ENCODE results near the gene NRXN3.

DNA sequence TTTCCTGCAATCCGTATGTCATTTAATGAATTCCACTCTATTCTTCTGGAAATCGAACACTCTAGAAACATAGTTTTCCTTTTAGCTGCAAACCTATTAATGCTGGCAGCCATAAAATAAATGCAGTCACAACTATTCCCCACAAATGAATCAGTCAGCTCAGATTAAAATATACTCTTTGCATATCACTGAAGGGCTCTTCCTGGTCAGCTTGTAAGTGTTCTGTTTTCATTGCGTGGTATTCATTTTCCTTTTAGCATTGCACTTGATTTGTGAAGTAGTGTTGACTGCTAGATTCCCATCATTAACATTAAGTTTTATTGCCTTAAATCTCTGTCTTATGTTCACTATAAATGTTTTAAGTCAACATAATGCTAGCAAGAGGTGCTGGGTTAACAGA, 1355.2 kb downstream of the NRXN3 start:
- TF ChIP-seq, protein P1, sequence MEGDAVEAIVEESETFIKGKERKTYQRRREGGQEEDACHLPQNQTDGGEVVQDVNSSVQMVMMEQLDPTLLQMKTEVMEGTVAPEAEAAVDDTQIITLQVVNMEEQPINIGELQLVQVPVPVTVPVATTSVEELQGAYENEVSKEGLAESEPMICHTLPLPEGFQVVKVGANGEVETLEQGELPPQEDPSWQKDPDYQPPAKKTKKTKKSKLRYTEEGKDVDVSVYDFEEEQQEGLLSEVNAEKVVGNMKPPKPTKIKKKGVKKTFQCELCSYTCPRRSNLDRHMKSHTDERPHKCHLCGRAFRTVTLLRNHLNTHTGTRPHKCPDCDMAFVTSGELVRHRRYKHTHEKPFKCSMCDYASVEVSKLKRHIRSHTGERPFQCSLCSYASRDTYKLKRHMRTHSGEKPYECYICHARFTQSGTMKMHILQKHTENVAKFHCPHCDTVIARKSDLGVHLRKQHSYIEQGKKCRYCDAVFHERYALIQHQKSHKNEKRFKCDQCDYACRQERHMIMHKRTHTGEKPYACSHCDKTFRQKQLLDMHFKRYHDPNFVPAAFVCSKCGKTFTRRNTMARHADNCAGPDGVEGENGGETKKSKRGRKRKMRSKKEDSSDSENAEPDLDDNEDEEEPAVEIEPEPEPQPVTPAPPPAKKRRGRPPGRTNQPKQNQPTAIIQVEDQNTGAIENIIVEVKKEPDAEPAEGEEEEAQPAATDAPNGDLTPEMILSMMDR (conservative IDR thresholded peaks at IDR 0.05; ENCODE audit: low read length): no peak
- TF ChIP-seq EZH2phosphoT487 (IDR thresholded peaks at IDR 0.05; ENCODE audit: borderline replicate concordance, low read depth, low read length): no peak
